NT2/D1 (cell line): ENCODE results near the gene MON2.

Experiments
- YY1 ChIP-seq: IDR thresholded peaks from 2 replicates; pipeline ENCODE4 v1.6.1; 2011; ENCODE audit not compliant: insufficient read length, insufficient read depth
- ZNF274 ChIP-seq: IDR thresholded peaks from 2 replicates; pipeline ENCODE4 v1.6.1; 2011; ENCODE audit warnings: mild to moderate bottlenecking, low read depth, low read length

GRCh38 chr12:62629971-62630739 is 163.5 kb downstream of the MON2 start:
- no peak for TF ChIP-seq YY1
- TF ChIP-seq ZNF274: no peak
